Measurements from ENCODE around the gene CHD6. TPM values are rescaled to one million over a fixed set of nuclear protein-coding genes. Genes with fewer than 3 reads are reported as not detected.

The CHD6 gene
- total RNA-seq, 4 donors from 2014 or later: 24.7 to 89.7 (median 36.6) TPM

- no peaks in the 10 kb centered on the region for H3K27me3 ChIP-seq
- WGBS: 41% methylated on average over 4 of the region's 4 CpGs
- no peaks in the 10 kb centered on the region for H3K36me3 ChIP-seq
- DNase-seq (ENCODE audit: low spot score in 2 of 2): no peak
- H3K4me3 ChIP-seq: no peak overlapping the region
- no peak overlapping the region for H3K27ac ChIP-seq
- no peaks in the 10 kb centered on the region for H3K9me3 ChIP-seq
- no peaks in the 10 kb centered on the region for H3K4me1 ChIP-seq
- TF ChIP-seq EP300 (IDR thresholded peaks at IDR 0.05) (no peak), POLR2A (IDR thresholded peaks at IDR 0.05) (no peak), POLR2AphosphoS5 (IDR thresholded peaks at IDR 0.05) (no peak)
- TF ChIP-seq, protein P1, sequence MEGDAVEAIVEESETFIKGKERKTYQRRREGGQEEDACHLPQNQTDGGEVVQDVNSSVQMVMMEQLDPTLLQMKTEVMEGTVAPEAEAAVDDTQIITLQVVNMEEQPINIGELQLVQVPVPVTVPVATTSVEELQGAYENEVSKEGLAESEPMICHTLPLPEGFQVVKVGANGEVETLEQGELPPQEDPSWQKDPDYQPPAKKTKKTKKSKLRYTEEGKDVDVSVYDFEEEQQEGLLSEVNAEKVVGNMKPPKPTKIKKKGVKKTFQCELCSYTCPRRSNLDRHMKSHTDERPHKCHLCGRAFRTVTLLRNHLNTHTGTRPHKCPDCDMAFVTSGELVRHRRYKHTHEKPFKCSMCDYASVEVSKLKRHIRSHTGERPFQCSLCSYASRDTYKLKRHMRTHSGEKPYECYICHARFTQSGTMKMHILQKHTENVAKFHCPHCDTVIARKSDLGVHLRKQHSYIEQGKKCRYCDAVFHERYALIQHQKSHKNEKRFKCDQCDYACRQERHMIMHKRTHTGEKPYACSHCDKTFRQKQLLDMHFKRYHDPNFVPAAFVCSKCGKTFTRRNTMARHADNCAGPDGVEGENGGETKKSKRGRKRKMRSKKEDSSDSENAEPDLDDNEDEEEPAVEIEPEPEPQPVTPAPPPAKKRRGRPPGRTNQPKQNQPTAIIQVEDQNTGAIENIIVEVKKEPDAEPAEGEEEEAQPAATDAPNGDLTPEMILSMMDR (IDR thresholded peaks at IDR 0.05): no peak
Measured at GRCh38 chr20:41631826-41632225, 13.6 kb upstream of the CHD6 start.

DNA sequence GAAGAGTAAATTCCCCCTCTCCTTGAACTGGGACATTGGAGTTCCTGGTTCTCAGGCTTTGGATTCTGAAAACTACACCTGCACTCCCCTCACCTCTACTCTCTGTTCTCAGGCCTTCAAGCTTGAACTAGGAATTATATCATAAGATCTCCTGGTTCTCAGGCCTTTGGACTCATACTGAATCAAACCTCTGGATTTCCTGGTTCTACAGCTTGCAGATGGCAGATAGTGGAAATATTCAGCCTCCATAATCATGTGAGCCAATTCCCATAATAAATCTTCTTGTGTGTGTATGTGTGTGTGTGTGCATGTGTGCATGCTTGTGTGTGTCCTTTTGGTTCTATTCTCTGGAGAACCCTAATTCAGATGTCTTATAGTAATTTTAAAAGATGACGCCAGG is 12.7 kb upstream of the CHD6 start:
- Histone ChIP-seq H3K27ac (no peak overlapping the region), H3K9me3 (no peaks in the 10 kb centered on the region), H3K27me3 (no peaks in the 10 kb centered on the region), H3K4me1 (no peaks in the 10 kb centered on the region), H3K36me3 (no peaks in the 10 kb centered on the region), H3K4me3 (no peak overlapping the region)
- no peak for DNase-seq (ENCODE audit: low spot score in 2 of 2)
- 91% methylated on average over 1 of the region's 1 CpG for WGBS
- no peak for TF ChIP-seq POLR2AphosphoS5 (IDR thresholded peaks at IDR 0.05)
- TF ChIP-seq POLR2A (IDR thresholded peaks at IDR 0.05): no peak
- TF ChIP-seq EP300 (IDR thresholded peaks at IDR 0.05): no peak
- TF ChIP-seq, protein P1 (IDR thresholded peaks at IDR 0.05): no peak

DNA sequence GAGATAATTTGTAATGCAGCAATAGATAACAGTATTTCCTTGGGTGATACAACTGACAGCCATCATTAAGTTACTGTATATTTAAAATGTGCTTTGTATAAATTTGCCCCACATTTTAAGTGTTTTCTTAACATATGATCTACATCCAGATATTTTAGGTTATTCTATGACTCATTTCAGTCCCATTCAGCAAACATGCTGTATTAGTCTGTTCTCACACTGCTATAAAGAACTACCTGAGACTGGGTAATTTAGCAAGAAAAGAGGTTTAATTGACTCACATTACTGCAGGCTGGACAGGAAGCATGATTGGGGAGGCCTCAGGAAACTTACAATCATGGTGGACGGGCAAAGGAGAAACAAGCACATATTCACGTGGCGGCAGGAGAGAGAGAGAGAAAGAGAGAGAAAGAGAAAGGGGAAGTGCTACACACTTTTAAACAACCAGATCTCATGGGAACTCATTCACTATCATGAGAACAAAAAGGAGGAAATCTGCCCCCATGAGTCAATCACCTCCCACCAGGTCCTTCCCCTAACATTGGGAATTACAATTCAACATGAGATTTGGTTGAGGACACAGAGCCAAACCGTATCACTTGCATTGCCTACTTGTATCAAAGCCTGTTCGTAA is 9.6 kb upstream of the CHD6 start:
- 84% methylated on average over 5 of the region's 5 CpGs for WGBS
- Histone ChIP-seq H3K4me1 (no peaks in the 10 kb centered on the region), H3K36me3 (no peaks in the 10 kb centered on the region), H3K4me3 (no peak overlapping the region), H3K9me3 (no peaks in the 10 kb centered on the region), H3K27me3 (no peaks in the 10 kb centered on the region), H3K27ac (no peak overlapping the region)
- no peak for TF ChIP-seq EP300 (IDR thresholded peaks at IDR 0.05)
- TF ChIP-seq, protein P1 (IDR thresholded peaks at IDR 0.05): no peak
- no peak for TF ChIP-seq POLR2A (IDR thresholded peaks at IDR 0.05)
- TF ChIP-seq POLR2AphosphoS5 (IDR thresholded peaks at IDR 0.05): no peak
- no peak for DNase-seq (ENCODE audit: low spot score in 2 of 2)

DNA sequence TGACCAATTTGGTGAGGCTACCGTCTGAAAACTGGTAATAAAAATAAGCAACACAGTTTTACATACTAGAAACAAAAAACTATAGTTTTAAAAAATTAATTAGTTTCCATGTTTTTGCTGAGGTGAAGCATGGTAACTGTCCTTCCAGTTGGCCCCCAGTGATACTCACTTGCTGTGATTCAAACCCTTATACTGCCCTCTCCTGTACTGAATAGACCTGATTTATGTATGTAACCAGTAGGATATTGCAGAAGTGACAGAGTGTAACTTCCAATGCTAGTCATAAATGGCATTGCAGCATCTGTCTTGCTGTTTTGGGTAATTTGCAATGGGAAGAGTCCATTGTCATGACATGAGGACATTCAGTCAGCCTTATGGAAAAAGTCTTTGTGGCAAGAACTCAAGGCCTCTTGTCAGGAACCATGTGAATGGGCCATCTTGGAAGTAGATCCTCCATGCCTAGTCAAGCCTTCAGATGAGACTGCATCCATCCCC is 8.9 kb upstream of the CHD6 start:
- H3K36me3 ChIP-seq: no peaks in the 10 kb centered on the region
- WGBS: 95% methylated on average over 1 of the region's 1 CpG
- H3K4me1 ChIP-seq: no peaks in the 10 kb centered on the region
- no peak for DNase-seq (ENCODE audit: low spot score in 2 of 2)
- TF ChIP-seq POLR2AphosphoS5 (IDR thresholded peaks at IDR 0.05) (no peak), POLR2A (IDR thresholded peaks at IDR 0.05) (no peak), EP300 (IDR thresholded peaks at IDR 0.05) (no peak)
- TF ChIP-seq, protein P1 (IDR thresholded peaks at IDR 0.05): no peak
- H3K27ac ChIP-seq: no peak overlapping the region
- H3K9me3 ChIP-seq: no peaks in the 10 kb centered on the region
- no peak overlapping the region for H3K4me3 ChIP-seq
- H3K27me3 ChIP-seq: no peaks in the 10 kb centered on the region

DNA sequence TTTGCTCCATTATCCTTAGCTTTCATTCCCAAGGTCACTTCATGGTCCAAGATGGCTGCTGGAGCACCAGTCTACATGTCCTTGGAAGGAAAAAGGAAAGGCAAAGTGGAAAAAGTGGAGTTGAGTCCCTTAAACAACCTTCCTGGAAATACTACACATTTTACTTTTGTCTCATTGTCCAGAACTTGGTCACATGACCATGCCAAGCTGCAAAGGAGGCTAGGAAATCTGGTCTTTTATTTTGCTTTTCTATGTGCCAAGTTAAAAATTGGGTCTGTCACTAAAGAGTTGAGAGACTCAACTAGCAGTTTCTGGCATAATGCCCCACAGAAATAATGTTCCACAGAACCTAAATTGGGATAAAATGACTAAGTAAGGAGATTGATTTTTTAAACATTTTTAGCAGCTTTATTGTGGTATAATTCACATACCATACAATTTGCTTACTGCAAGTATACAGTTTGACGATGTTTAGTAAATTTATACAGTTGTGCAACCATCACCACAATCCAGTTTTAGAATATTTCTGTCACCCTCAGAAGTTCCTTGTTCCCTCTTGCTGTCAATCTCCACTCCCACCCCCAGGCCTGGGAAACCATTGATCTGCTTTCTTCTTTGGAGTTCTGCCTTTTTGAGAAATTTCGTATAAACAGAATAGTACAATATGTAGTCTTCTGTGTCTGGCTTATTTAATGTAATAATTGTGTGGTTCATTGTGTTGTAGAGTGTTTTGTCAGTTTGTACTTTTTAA is 5.6 kb upstream of the CHD6 start:
- Histone ChIP-seq H3K27ac (no peak overlapping the region), H3K9me3 (no peaks in the 10 kb centered on the region), H3K4me3 (no peak overlapping the region), H3K27me3 (no peaks in the 10 kb centered on the region), H3K36me3 (no peaks in the 10 kb centered on the region), H3K4me1 (peaks cover 7% of the 10 kb centered on the region)
- DNase-seq (ENCODE audit: low spot score in 2 of 2): no peak
- TF ChIP-seq EP300 (IDR thresholded peaks at IDR 0.05) (no peak), POLR2A (IDR thresholded peaks at IDR 0.05) (no peak), POLR2AphosphoS5 (IDR thresholded peaks at IDR 0.05) (no peak)
- TF ChIP-seq, protein P1 (IDR thresholded peaks at IDR 0.05): no peak
- WGBS: 29% methylated on average over 2 of the region's 2 CpGs
